Esophagus squamous epithelium (tissue), 4 donors: ENCODE measurements around the gene CLEC4F.

Source experiments
- CTCF ChIP-seq, 6 experiments: fragments of 450-650 bp in 4 of 6; fragments of 200-600 bp in 2 of 6; sonication (generic) in 2 of 6; IDR thresholded peaks; one replicate each; pipeline ENCODE4 v1.5.1; 2016 to 2019; ENCODE audit warnings: antibody characterized with exemption in 6 of 6, mild to moderate bottlenecking in 4 of 6, moderate library complexity in 4 of 6
- POLR2A ChIP-seq, 4 donors: fragments of 450-650 bp; IDR thresholded peaks; one replicate each; pipeline ENCODE4 v1.6.1; 2017; ENCODE audit warnings: antibody characterized with exemption in 4 of 4, mild to moderate bottlenecking in 4 of 4, moderate library complexity in 3 of 4

DNA sequence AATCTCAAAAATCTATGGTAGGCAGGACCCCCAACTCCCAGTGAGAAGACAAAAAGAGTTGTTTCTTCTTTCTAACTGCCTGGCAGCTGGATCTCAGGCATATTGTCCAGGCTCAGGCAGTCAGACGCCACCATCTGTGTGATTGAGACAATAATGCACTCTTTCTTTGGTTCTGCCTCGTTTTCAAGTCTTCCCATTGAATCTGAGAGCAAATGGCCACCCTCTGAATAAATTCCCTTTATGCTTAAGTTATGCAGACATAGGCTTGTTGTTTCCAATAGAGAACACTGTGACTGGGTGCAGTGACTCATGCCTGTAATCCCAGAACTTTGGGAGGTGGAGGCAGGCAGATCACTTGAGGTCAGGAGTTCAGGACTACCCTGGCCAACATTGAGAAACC is 30.5 kb upstream of the CLEC4F start:
- TF ChIP-seq CTCF (IDR thresholded peaks at IDR 0.05): no peak
- no peak for TF ChIP-seq POLR2A (IDR thresholded peaks at IDR 0.05)
